Peyer's patch (tissue), 4 donors: ENCODE measurements around the gene LENG9.

Source experiments
- POLR2A ChIP-seq, 2 donors: fragments of 450-650 bp; IDR thresholded peaks; one replicate each; pipeline ENCODE4 v1.5.1; 2017; ENCODE audit warnings: antibody characterized with exemption in 2 of 2, mild to moderate bottlenecking in 2 of 2, moderate library complexity in 2 of 2
- TF ChIP-seq, protein P1 (sequence below), 6 experiments: fragments of 450-650 bp in 4 of 6; fragments of 200-600 bp in 2 of 6; sonication (generic) in 1 of 6; IDR thresholded peaks; one replicate each; pipeline ENCODE4 v1.5.1; 2017 to 2019; ENCODE audit warnings: antibody characterized with exemption in 6 of 6, mild to moderate bottlenecking in 3 of 6, moderate library complexity in 1 of 6

DNA sequence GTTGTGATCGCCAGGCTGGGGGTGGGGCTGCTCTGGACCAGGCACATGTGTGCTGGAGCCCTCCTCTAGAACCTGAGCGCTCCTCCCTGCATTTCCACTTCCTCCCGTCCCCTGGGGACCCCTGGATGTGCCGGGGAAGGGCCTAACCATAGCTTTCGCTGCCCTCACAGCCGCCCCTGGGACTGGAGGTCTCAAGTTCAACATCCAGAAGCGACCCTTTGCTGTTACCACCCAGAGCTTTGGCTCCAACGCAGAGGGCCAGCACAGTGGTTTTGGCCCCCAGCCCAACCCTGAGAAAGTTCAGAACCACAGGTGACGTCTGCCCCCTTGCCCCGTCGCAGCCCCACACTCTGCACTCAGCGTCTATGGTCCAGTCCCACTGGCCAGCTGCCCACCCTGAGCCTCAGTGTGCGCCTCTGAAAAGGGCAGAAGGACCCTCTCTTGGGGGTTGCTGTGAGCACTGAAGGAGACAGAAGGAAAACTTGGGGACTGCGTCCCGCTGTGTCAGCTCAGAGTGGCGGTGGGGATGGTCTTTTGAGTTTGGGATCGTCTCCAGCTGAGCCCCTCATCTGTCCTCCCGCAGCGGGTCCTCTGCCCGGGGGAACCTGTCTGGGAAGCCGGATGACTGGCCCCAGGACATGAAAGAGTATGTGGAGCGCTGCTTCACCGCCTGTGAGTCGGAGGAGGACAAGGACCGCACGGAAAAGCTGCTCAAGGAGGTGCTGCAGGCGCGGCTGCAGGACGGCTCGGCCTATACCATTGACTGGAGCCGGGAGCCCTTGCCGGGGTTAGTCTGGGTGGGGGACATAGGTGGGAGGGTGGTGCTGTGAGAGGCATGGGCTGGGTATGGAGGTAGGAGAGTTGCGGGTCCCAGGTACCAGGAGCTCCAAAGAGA, 8.6 kb downstream of the LENG9 start:
- TF ChIP-seq, protein P1, sequence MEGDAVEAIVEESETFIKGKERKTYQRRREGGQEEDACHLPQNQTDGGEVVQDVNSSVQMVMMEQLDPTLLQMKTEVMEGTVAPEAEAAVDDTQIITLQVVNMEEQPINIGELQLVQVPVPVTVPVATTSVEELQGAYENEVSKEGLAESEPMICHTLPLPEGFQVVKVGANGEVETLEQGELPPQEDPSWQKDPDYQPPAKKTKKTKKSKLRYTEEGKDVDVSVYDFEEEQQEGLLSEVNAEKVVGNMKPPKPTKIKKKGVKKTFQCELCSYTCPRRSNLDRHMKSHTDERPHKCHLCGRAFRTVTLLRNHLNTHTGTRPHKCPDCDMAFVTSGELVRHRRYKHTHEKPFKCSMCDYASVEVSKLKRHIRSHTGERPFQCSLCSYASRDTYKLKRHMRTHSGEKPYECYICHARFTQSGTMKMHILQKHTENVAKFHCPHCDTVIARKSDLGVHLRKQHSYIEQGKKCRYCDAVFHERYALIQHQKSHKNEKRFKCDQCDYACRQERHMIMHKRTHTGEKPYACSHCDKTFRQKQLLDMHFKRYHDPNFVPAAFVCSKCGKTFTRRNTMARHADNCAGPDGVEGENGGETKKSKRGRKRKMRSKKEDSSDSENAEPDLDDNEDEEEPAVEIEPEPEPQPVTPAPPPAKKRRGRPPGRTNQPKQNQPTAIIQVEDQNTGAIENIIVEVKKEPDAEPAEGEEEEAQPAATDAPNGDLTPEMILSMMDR (IDR thresholded peaks at IDR 0.05), result no peak
- TF ChIP-seq POLR2A (IDR thresholded peaks at IDR 0.05), result no peak
